ENCODE measurements around the gene NAB2. TPM values are rescaled to one million over a fixed set of nuclear protein-coding genes. Genes with fewer than 3 reads are reported as not detected.
A peak's percentile ranks its signal among the peaks of the same experiment; 100 is the strongest.

The NAB2 gene
- total and polyA plus RNA-seq, 9 of the 15 experiments (the other 6 are each of a cell fraction or from before 2014, with no cell fraction given): 0.45 to 40.9 (median 20.4) TPM

DNA sequence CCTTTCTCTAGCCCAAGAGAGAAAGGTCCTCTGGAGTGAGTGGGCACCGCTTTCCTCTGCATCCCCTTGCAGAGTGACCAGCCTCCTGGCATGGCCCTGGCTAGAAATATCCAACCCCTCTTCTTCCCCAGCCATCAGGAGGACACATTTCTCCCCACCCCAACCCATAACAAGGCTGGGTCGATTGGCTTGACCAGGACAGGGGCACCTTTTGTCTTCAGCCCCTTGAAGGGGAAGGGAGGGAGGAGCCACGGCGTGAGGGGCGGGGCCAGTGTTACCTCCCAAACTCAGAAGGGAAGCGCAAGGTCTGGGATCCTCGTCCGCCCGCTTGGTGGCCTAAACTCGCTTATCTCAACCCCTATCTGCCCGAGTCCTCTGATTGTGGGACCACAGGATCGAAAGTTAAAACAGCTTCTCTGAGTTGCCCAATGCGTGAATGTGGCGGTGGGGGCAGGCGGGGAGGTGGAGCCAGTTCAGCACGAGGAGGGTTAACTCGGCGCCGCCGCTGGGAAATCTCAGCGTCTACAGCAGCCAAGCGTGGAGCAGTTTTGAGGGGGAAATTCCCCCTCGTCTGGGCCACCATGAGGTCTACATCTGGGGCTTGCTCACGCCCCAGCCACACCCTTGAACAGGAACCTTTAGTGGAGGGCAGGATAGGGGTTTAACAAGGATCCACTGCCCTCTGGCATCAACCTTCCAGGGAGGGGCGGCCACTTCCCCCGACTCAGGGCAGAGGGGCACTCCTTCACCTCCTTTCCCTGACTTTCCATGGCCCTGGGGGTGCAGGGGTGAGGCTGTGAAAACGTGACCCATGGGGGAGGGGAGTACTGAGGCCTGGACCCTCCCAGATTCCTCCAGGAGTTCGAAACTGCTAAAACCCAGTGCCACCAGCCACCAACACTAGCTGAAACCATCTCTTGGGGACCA lies 21.5 kb downstream of the NAB2 start (continued):
- TF ChIP-seq, protein P1, sequence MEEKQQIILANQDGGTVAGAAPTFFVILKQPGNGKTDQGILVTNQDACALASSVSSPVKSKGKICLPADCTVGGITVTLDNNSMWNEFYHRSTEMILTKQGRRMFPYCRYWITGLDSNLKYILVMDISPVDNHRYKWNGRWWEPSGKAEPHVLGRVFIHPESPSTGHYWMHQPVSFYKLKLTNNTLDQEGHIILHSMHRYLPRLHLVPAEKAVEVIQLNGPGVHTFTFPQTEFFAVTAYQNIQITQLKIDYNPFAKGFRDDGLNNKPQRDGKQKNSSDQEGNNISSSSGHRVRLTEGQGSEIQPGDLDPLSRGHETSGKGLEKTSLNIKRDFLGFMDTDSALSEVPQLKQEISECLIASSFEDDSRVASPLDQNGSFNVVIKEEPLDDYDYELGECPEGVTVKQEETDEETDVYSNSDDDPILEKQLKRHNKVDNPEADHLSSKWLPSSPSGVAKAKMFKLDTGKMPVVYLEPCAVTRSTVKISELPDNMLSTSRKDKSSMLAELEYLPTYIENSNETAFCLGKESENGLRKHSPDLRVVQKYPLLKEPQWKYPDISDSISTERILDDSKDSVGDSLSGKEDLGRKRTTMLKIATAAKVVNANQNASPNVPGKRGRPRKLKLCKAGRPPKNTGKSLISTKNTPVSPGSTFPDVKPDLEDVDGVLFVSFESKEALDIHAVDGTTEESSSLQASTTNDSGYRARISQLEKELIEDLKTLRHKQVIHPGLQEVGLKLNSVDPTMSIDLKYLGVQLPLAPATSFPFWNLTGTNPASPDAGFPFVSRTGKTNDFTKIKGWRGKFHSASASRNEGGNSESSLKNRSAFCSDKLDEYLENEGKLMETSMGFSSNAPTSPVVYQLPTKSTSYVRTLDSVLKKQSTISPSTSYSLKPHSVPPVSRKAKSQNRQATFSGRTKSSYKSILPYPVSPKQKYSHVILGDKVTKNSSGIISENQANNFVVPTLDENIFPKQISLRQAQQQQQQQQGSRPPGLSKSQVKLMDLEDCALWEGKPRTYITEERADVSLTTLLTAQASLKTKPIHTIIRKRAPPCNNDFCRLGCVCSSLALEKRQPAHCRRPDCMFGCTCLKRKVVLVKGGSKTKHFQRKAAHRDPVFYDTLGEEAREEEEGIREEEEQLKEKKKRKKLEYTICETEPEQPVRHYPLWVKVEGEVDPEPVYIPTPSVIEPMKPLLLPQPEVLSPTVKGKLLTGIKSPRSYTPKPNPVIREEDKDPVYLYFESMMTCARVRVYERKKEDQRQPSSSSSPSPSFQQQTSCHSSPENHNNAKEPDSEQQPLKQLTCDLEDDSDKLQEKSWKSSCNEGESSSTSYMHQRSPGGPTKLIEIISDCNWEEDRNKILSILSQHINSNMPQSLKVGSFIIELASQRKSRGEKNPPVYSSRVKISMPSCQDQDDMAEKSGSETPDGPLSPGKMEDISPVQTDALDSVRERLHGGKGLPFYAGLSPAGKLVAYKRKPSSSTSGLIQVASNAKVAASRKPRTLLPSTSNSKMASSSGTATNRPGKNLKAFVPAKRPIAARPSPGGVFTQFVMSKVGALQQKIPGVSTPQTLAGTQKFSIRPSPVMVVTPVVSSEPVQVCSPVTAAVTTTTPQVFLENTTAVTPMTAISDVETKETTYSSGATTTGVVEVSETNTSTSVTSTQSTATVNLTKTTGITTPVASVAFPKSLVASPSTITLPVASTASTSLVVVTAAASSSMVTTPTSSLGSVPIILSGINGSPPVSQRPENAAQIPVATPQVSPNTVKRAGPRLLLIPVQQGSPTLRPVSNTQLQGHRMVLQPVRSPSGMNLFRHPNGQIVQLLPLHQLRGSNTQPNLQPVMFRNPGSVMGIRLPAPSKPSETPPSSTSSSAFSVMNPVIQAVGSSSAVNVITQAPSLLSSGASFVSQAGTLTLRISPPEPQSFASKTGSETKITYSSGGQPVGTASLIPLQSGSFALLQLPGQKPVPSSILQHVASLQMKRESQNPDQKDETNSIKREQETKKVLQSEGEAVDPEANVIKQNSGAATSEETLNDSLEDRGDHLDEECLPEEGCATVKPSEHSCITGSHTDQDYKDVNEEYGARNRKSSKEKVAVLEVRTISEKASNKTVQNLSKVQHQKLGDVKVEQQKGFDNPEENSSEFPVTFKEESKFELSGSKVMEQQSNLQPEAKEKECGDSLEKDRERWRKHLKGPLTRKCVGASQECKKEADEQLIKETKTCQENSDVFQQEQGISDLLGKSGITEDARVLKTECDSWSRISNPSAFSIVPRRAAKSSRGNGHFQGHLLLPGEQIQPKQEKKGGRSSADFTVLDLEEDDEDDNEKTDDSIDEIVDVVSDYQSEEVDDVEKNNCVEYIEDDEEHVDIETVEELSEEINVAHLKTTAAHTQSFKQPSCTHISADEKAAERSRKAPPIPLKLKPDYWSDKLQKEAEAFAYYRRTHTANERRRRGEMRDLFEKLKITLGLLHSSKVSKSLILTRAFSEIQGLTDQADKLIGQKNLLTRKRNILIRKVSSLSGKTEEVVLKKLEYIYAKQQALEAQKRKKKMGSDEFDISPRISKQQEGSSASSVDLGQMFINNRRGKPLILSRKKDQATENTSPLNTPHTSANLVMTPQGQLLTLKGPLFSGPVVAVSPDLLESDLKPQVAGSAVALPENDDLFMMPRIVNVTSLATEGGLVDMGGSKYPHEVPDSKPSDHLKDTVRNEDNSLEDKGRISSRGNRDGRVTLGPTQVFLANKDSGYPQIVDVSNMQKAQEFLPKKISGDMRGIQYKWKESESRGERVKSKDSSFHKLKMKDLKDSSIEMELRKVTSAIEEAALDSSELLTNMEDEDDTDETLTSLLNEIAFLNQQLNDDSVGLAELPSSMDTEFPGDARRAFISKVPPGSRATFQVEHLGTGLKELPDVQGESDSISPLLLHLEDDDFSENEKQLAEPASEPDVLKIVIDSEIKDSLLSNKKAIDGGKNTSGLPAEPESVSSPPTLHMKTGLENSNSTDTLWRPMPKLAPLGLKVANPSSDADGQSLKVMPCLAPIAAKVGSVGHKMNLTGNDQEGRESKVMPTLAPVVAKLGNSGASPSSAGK (IDR thresholded peaks at IDR 0.05): peak; percentile 72
- peak; percentile 33 for TF ChIP-seq RBBP5 (IDR thresholded peaks at IDR 0.05; ENCODE audit: borderline replicate concordance, insufficient read depth, low read length, poor library complexity, severe bottlenecking)
- TF ChIP-seq ARID1B (IDR thresholded peaks at IDR 0.05): 0 out of 2 replicates have a peak, but pooled peaks have one; percentile 37
- TF ChIP-seq TEAD1 (CRISPR knock-in tag; IDR thresholded peaks at IDR 0.05): 0 out of 4 replicates have a peak, but pooled peaks of 1 of the 2 experiments have one; percentile 7
- peak; percentile 69 for TF ChIP-seq MYC (IDR thresholded peaks at IDR 0.05; ENCODE audit: low read depth, low read length)
- TF ChIP-seq MYC (CRISPR knock-in tag; IDR thresholded peaks at IDR 0.05; ENCODE audit: borderline replicate concordance, low read depth): no peak
- TF ChIP-seq, protein P2, sequence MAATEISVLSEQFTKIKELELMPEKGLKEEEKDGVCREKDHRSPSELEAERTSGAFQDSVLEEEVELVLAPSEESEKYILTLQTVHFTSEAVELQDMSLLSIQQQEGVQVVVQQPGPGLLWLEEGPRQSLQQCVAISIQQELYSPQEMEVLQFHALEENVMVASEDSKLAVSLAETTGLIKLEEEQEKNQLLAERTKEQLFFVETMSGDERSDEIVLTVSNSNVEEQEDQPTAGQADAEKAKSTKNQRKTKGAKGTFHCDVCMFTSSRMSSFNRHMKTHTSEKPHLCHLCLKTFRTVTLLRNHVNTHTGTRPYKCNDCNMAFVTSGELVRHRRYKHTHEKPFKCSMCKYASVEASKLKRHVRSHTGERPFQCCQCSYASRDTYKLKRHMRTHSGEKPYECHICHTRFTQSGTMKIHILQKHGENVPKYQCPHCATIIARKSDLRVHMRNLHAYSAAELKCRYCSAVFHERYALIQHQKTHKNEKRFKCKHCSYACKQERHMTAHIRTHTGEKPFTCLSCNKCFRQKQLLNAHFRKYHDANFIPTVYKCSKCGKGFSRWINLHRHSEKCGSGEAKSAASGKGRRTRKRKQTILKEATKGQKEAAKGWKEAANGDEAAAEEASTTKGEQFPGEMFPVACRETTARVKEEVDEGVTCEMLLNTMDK (IDR thresholded peaks at IDR 0.05; ENCODE audit: borderline replicate concordance, insufficient read depth, low read depth, low read length, poor library complexity, severe bottlenecking): peak; percentile 42
- TF ChIP-seq GATAD2A (IDR thresholded peaks at IDR 0.05): no peak
- TF ChIP-seq, protein P3, sequence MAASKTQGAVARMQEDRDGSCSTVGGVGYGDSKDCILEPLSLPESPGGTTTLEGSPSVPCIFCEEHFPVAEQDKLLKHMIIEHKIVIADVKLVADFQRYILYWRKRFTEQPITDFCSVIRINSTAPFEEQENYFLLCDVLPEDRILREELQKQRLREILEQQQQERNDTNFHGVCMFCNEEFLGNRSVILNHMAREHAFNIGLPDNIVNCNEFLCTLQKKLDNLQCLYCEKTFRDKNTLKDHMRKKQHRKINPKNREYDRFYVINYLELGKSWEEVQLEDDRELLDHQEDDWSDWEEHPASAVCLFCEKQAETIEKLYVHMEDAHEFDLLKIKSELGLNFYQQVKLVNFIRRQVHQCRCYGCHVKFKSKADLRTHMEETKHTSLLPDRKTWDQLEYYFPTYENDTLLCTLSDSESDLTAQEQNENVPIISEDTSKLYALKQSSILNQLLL (CRISPR knock-in tag; IDR thresholded peaks at IDR 0.05; ENCODE audit: borderline replicate concordance): no peak
- no peak; the same call in 1 of the 2 replicates for TF ChIP-seq BACH1 (tag; IDR thresholded peaks at IDR 0.05)

Measured in K562 (cell line).